DOHH2 (cell line): ENCODE data around the gene PDZRN4.

Experiments
- EZH2phosphoT487 ChIP-seq: fragments of 200-600 bp; sonication (generic); IDR thresholded peaks from 2 replicates; pipeline ENCODE4 v1.6.1; 2017; ENCODE audit warnings: borderline replicate concordance, mild to moderate bottlenecking, antibody characterized with exemption, low read length, moderate library complexity, mixed read lengths
- TF ChIP-seq, protein P1 (sequence below): fragments of 200-600 bp; sonication (generic); IDR thresholded peaks from one replicate; pipeline ENCODE4 v1.5.1; 2014; ENCODE audit warnings: antibody characterized with exemption, mild to moderate bottlenecking, low read depth, low read length; ENCODE audit not compliant: poor library complexity, severe bottlenecking

GRCh38 chr12:41621291-41621690 is 433.2 kb downstream of the PDZRN4 start:
- TF ChIP-seq, protein P1, sequence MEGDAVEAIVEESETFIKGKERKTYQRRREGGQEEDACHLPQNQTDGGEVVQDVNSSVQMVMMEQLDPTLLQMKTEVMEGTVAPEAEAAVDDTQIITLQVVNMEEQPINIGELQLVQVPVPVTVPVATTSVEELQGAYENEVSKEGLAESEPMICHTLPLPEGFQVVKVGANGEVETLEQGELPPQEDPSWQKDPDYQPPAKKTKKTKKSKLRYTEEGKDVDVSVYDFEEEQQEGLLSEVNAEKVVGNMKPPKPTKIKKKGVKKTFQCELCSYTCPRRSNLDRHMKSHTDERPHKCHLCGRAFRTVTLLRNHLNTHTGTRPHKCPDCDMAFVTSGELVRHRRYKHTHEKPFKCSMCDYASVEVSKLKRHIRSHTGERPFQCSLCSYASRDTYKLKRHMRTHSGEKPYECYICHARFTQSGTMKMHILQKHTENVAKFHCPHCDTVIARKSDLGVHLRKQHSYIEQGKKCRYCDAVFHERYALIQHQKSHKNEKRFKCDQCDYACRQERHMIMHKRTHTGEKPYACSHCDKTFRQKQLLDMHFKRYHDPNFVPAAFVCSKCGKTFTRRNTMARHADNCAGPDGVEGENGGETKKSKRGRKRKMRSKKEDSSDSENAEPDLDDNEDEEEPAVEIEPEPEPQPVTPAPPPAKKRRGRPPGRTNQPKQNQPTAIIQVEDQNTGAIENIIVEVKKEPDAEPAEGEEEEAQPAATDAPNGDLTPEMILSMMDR = no peak
- TF ChIP-seq EZH2phosphoT487 = no peak
